Aorta (tissue), 5 donors: ENCODE measurements around the gene BARHL2. TPM values are rescaled to one million over a fixed set of nuclear protein-coding genes. Genes with fewer than 3 reads are reported as not detected.

Source experiments
- ATAC-seq: fragments of 200-7000 bp; cut with Tn5 transposase; one replicate; pipeline ENCODE4 v1.9.1; 2022; ENCODE audit warnings: moderate library complexity; ENCODE audit not compliant: low FRiP score
- DNase-seq, 2 donors: peaks; one replicate each; pipeline ENCODE4 v3.0.0-alpha.2; 2020
- H3K27ac ChIP-seq, 2 donors: one replicate each; pipeline ENCODE4 v1.5.1; 2013; ENCODE audit warnings: low read length in 2 of 2, mild to moderate bottlenecking in 2 of 2, moderate library complexity in 2 of 2, control low read depth in 1 of 2, inconsistent platforms in 1 of 2, low read depth in 1 of 2
- H3K27me3 ChIP-seq, 2 donors: one replicate each; pipeline ENCODE4 v1.6.1; 2013; ENCODE audit warnings: control low read depth in 1 of 2, low read length in 1 of 2, mild to moderate bottlenecking in 1 of 2, moderate library complexity in 1 of 2; ENCODE audit not compliant: insufficient read depth in 2 of 2, control insufficient read depth in 1 of 2
- H3K36me3 ChIP-seq, 2 donors: one replicate each; pipeline ENCODE4 v1.6.1; 2013; ENCODE audit warnings: control low read depth in 1 of 2, low read length in 1 of 2, mild to moderate bottlenecking in 1 of 2; ENCODE audit not compliant: insufficient read depth in 2 of 2, control insufficient read depth in 1 of 2
- H3K4me1 ChIP-seq, 2 donors: one replicate each; pipeline ENCODE4 v1.6.1; 2013; ENCODE audit warnings: low read length in 2 of 2, control low read depth in 1 of 2, mild to moderate bottlenecking in 1 of 2, moderate library complexity in 1 of 2; ENCODE audit not compliant: insufficient read depth in 2 of 2, control insufficient read depth in 1 of 2
- H3K4me3 ChIP-seq, 2 donors: one replicate each; pipeline ENCODE4 v1.5.1; 2013; ENCODE audit warnings: low read length in 2 of 2, control low read depth in 1 of 2, mild to moderate bottlenecking in 1 of 2
- H3K9me3 ChIP-seq: one replicate; pipeline ENCODE4 v1.6.1; 2013; ENCODE audit warnings: mild to moderate bottlenecking, low read length; ENCODE audit not compliant: control insufficient read depth
- WGBS, 2 donors: extraction: QIAGEN DNeasy Blood & Tissue Kit; methylation state at CpG; one replicate each; pipeline ENCODE4 v1.1.7; 2013; 5-methylcytosine and 5-hydroxymethylcytosine counted together
- intact Hi-C, 2 donors: fragments of 100-400 bp; cut with DNase I; formaldehyde crosslinking; loops; one replicate each; pipeline versions ENCODE4 v1.14.2 to v1.15.0; 2022
- polyA plus RNA-seq, 2 donors: library from polyadenylated mRNA; stranded (reverse); fragments of 200-250 nt; gene quantifications; one replicate each; pipeline ENCODE4 v1.2.3, GENCODE V29; 2013
- total RNA-seq, 2 donors: library from RNA; stranded (reverse); fragmentation: NEBNext Ultra II Directional; extraction: Animal tissue kit (Norgen Biotek cat#: 25700); gene quantifications; one replicate each; pipeline ENCODE4 v1.2.1, GENCODE V29; 2021
- donor health status: healthy with polysubstance abuse.
- donor health status: Bipolar disorder and iron deficiency.
- donor health status: DM: no; HTN: no; CAD: no.
- donor health status: DM: no; HTN: no; CAD: no.
- donor health status: DM: yes; HTN: yes; CAD: no.

The BARHL2 gene
- total and polyA plus RNA-seq, 4 donors, result not detected

DNA sequence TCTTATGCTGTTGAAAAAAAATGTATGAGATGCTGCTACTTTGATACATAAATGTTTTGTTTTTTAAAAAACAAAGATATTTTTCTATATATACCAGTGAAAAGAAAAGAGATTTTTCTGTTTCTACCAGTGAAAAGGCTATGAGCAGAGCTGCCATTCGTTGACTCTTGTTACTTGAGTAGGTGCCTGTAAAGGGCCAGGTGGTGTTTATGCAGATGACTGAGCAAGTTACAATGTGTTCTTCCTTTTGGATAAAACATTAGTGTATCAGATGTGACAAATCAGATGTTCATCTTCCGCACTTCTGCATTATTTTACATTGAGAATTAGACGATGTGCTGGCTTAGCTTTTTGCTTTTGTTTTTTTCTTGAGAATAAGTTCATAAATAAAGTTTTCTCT, 45.4 kb downstream of the BARHL2 start:
- intact Hi-C loops, result no loop called here
- no peak for DNase-seq

DNA sequence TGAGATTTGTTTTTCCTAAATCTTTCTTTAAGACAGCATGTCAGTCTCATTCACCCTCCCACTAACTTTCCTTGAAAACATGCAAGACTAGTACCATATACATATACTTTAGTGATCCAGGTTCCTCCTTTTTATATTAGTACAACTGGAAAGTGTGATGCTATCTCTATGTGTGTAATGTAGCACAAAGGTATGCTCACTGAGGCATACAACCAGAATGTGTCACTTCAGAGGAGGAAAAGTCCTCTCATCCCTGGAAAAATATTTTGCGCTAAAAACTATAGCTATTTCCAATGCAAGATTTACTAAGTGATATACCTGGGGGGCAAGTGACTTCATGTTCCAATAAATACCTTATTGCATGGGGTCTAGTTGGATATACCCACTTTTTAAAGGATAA, 45.9 kb downstream of the BARHL2 start:
- DNase-seq, result no peak
- Histone ChIP-seq H3K27ac (no peak overlapping the region), H3K36me3 (no peaks in the 10 kb centered on the region), H3K9me3 (peaks cover 5% of the 10 kb centered on the region), H3K27me3 (no peaks in the 10 kb centered on the region), H3K4me1 (no peaks in the 10 kb centered on the region), H3K4me3 (no peak overlapping the region)
- no peak for ATAC-seq
- intact Hi-C loops, result no loop called here
- 100% methylated on average over 1 of the region's 1 CpG for WGBS, 2 donors

More for the DNA sequence above, 45.4 kb downstream of the BARHL2 start:
- H3K4me3 ChIP-seq, result no peak overlapping the region
- H3K27ac ChIP-seq, result no peak overlapping the region
- H3K36me3 ChIP-seq, result no peaks in the 10 kb centered on the region
- WGBS, 2 donors, result 52 to 56% methylated on average over 3 of the region's 3 CpGs
- ATAC-seq, result no peak
- H3K9me3 ChIP-seq, result peaks cover 5% of the 10 kb centered on the region
- no peaks in the 10 kb centered on the region for H3K27me3 ChIP-seq
- H3K4me1 ChIP-seq, result no peaks in the 10 kb centered on the region
